Kidney (tissue), 14 donors: ENCODE data around the gene PPFIA1. TPM values are rescaled to one million over a fixed set of nuclear protein-coding genes. Genes with fewer than 3 reads are reported as not detected.

Experiments
- DNase-seq, 5 donors: peaks; one replicate each; pipeline ENCODE4 v3.0.0-alpha.2; 2013 to 2020
- FAIRE-seq: peaks from 2 replicates; lab custom pipeline; 2012; peaks lifted over from hg19 to GRCh38; lab: Jason Lieb, UNC
- H3K27ac ChIP-seq, 2 donors: one replicate each; pipeline ENCODE4 v1.7.0; 2013; ENCODE audit warnings: low read depth in 2 of 2, low read length in 2 of 2, inconsistent platforms in 1 of 2
- H3K27me3 ChIP-seq: one replicate; pipeline ENCODE4 v1.7.1; 2013; ENCODE audit warnings: low read length, inconsistent platforms; ENCODE audit not compliant: control insufficient read depth, insufficient read depth
- H3K36me3 ChIP-seq, 3 donors: one replicate each; pipeline versions ENCODE4 v1.7.0 to v1.7.1; 2013; ENCODE audit warnings: low read length in 3 of 3, control low read depth in 1 of 3, inconsistent platforms in 1 of 3; ENCODE audit not compliant: insufficient read depth in 3 of 3, control insufficient read depth in 2 of 3
- H3K4me1 ChIP-seq, 3 donors: one replicate each; pipeline versions ENCODE4 v1.7.0 to v1.7.1; 2013; ENCODE audit warnings: low read length in 3 of 3, inconsistent platforms in 1 of 3, low read depth in 1 of 3; ENCODE audit not compliant: control insufficient read depth in 2 of 3, insufficient read depth in 2 of 3
- H3K4me3 ChIP-seq, 3 donors: one replicate each; pipeline versions ENCODE4 v1.7.0 to v1.8.1; 2013; ENCODE audit warnings: low read length in 3 of 3, control low read depth in 1 of 3, inconsistent platforms in 1 of 3
- H3K9ac ChIP-seq, 3 donors: one replicate each; pipeline versions ENCODE4 v1.7.0 to v1.7.1; 2013; ENCODE audit warnings: low read length in 3 of 3, control low read depth in 1 of 3, inconsistent platforms in 1 of 3
- H3K9me3 ChIP-seq, 3 donors: one replicate each; pipeline versions ENCODE4 v1.7.0 to v1.7.1; 2013; ENCODE audit warnings: low read length in 3 of 3, control low read depth in 1 of 3, inconsistent platforms in 1 of 3; ENCODE audit not compliant: control insufficient read depth in 2 of 3, insufficient read depth in 1 of 3
- intact Hi-C: fragments of 100-400 bp; cut with DNase I; formaldehyde crosslinking; loops from one replicate; pipeline ENCODE4 v1.11.1; 2022
- polyA plus RNA-seq: library from polyadenylated mRNA; stranded (reverse); fragments of 350-450 nt; fragmentation: Illumina TruSeq; extraction: RNeasy Lipid Tissue Mini Kit (QIAGEN cat#74804); gene quantifications from one replicate; pipeline ENCODE4 v1.2.3, GENCODE V29; 2014; ENCODE audit warnings: low read depth, low replicate concordance; ENCODE audit not compliant: insufficient read depth
- total RNA-seq: library from RNA; stranded (reverse); fragmentation: NEBNext Ultra II Directional; extraction: Animal tissue kit (Norgen Biotek cat#: 25700); gene quantifications from one replicate; pipeline ENCODE4 v1.2.1, GENCODE V29; 2021
- TF ChIP-seq, protein P1 (sequence below): IDR thresholded peaks from 3 replicates; pipeline ENCODE4 v1.5.1; 2012; ENCODE audit warnings: mild to moderate bottlenecking, moderate library complexity, borderline replicate concordance; ENCODE audit not compliant: insufficient read depth; ENCODE audit errors: extremely low read depth
- donor health status: control.
- donor health status: control.
- donor health status: control.
- donor health status: control.
- donor health status: control.
- donor health status: DM: yes; HTN: yes; CAD: no.
- donor health status: Normal renal cell carcinoma (clear cell type).

Gene PPFIA1
- total and polyA plus RNA-seq, 2 donors from 2014 or later, result 19.1 to 53.0 TPM

DNA sequence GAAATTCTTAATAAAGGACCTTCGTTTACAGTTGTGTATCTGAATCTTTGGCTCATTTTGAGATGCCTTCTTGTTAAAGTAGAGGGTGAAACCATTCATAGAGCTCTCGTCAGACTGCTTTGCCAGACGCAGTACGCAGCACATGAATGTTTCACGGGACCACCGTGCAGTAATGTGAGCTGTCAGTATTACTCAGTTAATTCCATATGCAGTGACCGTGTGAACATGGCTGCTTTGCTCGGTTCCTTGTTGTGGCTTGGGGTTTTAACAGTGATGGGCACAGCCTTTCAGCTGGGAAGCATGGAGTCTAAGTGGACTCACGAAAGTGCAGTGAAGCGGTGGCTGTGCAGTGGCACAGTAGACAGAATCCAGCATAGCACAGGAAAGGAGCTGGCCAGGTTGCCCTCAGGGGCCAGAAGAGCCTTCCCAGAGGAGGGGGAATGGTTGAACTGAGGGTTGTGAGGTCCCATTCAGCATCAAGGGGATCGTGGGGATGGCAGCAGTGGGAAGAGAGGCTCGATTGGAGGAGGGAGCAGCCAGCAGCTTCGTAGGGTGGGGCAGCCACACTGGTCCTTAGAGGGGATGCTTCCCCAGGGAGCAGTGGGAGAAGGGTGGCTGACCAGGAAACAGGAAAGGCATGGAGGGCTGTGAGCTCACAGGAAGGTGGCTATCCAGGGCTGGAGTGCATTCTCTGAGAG lies 31.4 kb downstream of the PPFIA1 start:
- intact Hi-C loops, result no loop called here
- Histone ChIP-seq H3K4me1 (peaks cover 0 to 14% (median 8%) of the 10 kb centered on the region in 3 donors), H3K9ac (no peak overlapping the region), H3K27ac (no peak overlapping the region), H3K27me3 (no peaks in the 10 kb centered on the region), H3K9me3 (no peaks in the 10 kb centered on the region), H3K36me3 (peaks cover 0 to 4% (median 0%) of the 10 kb centered on the region in 3 donors), H3K4me3 (no peak overlapping the region)
- FAIRE-seq, result no peak
- TF ChIP-seq, protein P1, sequence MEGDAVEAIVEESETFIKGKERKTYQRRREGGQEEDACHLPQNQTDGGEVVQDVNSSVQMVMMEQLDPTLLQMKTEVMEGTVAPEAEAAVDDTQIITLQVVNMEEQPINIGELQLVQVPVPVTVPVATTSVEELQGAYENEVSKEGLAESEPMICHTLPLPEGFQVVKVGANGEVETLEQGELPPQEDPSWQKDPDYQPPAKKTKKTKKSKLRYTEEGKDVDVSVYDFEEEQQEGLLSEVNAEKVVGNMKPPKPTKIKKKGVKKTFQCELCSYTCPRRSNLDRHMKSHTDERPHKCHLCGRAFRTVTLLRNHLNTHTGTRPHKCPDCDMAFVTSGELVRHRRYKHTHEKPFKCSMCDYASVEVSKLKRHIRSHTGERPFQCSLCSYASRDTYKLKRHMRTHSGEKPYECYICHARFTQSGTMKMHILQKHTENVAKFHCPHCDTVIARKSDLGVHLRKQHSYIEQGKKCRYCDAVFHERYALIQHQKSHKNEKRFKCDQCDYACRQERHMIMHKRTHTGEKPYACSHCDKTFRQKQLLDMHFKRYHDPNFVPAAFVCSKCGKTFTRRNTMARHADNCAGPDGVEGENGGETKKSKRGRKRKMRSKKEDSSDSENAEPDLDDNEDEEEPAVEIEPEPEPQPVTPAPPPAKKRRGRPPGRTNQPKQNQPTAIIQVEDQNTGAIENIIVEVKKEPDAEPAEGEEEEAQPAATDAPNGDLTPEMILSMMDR, result no peak
- no peak for DNase-seq

GRCh38 chr11:70302419-70302752 lies 31.9 kb downstream of the PPFIA1 start:
- TF ChIP-seq, protein P1, result no peak
- FAIRE-seq (no peak), DNase-seq (no peak)
- Histone ChIP-seq H3K9me3 (no peaks in the 10 kb centered on the region), H3K27me3 (no peaks in the 10 kb centered on the region), H3K4me1 (peaks cover 0 to 14% (median 8%) of the 10 kb centered on the region in 3 donors), H3K27ac (no peak overlapping the region), H3K9ac (no peak overlapping the region), H3K4me3 (no peak overlapping the region), H3K36me3 (peaks cover 0 to 4% (median 0%) of the 10 kb centered on the region in 3 donors)
- intact Hi-C loops, result no loop called here

DNA sequence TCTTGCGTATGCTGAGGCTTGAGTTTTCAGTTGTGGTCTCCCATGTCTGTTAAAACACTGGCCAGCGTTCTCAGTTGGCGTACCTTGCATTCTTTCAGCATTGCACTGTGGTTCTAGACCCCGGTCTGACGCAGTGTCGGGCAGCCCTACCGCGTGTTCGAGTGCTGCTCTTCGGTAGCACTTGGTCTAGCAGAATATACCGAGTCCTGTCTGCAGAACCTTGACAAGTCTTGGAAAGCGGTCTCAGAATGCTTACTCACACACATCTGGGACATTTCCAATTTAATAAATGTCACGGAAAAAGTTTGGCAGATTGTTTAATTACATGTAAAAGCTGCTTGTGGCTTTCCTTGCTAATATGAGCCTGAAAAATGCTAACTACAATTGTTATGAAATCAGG lies 32.6 kb downstream of the PPFIA1 start:
- no peak for DNase-seq
- H3K4me1 ChIP-seq, result peaks cover 0 to 14% (median 8%) of the 10 kb centered on the region in 3 donors
- TF ChIP-seq, protein P1, result no peak
- peaks cover 0 to 4% (median 0%) of the 10 kb centered on the region in 3 donors for H3K36me3 ChIP-seq
- no peak overlapping the region for H3K9ac ChIP-seq
- no peak for FAIRE-seq
- H3K27me3 ChIP-seq, result no peaks in the 10 kb centered on the region
- H3K9me3 ChIP-seq, result no peaks in the 10 kb centered on the region
- intact Hi-C loops, result no loop called here
- no peak overlapping the region for H3K27ac ChIP-seq
- no peak overlapping the region for H3K4me3 ChIP-seq

GRCh38 chr11:70304208-70304603 lies 33.7 kb downstream of the PPFIA1 start:
- Histone ChIP-seq H3K4me1 (peaks cover 0 to 14% (median 8%) of the 10 kb centered on the region in 3 donors), H3K36me3 (peaks cover 0 to 4% (median 0%) of the 10 kb centered on the region in 3 donors), H3K9me3 (no peaks in the 10 kb centered on the region), H3K27me3 (no peaks in the 10 kb centered on the region), H3K27ac (no peak overlapping the region), H3K4me3 (no peak overlapping the region), H3K9ac (no peak overlapping the region)
- FAIRE-seq (no peak), DNase-seq (no peak)
- intact Hi-C loops, result no loop called here
- TF ChIP-seq, protein P1, result no peak
